Panc1 (cell line): ENCODE results near the gene CXCR6.

ENCODE experiments used
- POLR2AphosphoS5 ChIP-seq: IDR thresholded peaks from 2 replicates; pipeline ENCODE4 v1.6.1; 2012; ENCODE audit warnings: mild to moderate bottlenecking, low read depth, low read length, moderate library complexity
- TF ChIP-seq, protein P1 (sequence below): fragments of 450-650 bp; IDR thresholded peaks from 2 replicates; pipeline ENCODE4 v1.5.1; 2017; ENCODE audit warnings: mild to moderate bottlenecking

DNA sequence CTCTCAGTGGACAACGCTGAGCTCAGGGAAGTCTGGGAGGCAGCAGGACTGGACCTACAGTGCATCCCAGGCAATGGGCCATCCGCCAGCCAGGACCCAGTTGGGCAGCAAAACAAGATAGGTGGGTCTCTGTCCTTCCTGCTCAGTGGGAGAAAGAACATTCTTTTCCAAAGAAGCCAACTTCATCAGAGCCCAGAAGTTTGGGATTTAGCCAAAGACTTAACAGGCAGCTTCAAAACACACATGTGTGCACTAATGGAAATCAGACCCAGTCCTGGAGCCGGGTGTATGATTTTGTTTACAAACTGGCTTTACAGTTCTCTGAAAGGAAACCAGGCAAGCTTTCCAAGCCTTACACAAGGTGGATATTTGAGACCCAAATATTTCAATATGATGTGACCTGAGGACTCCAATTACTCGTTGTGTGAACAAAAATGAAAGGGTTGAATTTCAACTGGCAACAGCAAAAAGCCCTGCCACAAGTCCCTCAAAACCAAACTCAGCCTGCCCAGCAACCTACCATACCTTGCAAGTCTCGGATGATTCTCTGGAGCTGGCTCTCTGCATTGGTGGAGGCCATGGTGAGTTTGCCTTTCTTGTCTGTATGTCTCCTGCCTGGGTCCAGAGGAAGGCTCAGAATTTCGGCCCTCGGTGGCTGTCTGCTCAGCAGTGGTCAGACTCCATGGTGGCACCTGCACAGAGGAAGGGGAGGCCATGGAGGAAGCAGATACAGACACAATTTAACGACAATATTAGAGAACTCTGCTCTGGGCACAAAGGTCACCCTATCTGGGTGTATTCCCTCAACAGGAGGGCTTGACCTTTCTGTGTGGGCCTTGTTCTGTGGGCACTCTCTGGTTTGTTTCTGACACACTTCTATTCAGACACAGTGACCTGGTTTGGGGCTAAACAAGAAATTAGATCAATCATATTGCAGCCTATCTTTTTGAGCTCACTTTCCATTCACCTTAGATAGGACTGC, 41.4 kb downstream of the CXCR6 start:
- TF ChIP-seq, protein P1, sequence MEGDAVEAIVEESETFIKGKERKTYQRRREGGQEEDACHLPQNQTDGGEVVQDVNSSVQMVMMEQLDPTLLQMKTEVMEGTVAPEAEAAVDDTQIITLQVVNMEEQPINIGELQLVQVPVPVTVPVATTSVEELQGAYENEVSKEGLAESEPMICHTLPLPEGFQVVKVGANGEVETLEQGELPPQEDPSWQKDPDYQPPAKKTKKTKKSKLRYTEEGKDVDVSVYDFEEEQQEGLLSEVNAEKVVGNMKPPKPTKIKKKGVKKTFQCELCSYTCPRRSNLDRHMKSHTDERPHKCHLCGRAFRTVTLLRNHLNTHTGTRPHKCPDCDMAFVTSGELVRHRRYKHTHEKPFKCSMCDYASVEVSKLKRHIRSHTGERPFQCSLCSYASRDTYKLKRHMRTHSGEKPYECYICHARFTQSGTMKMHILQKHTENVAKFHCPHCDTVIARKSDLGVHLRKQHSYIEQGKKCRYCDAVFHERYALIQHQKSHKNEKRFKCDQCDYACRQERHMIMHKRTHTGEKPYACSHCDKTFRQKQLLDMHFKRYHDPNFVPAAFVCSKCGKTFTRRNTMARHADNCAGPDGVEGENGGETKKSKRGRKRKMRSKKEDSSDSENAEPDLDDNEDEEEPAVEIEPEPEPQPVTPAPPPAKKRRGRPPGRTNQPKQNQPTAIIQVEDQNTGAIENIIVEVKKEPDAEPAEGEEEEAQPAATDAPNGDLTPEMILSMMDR: no peak
- TF ChIP-seq POLR2AphosphoS5: no peak
